ENCODE measurements around the gene ARID2.

- TF ChIP-seq ZNF274 (CRISPR knock-in tag; IDR thresholded peaks at IDR 0.05): no peak
- TF ChIP-seq, protein P1, sequence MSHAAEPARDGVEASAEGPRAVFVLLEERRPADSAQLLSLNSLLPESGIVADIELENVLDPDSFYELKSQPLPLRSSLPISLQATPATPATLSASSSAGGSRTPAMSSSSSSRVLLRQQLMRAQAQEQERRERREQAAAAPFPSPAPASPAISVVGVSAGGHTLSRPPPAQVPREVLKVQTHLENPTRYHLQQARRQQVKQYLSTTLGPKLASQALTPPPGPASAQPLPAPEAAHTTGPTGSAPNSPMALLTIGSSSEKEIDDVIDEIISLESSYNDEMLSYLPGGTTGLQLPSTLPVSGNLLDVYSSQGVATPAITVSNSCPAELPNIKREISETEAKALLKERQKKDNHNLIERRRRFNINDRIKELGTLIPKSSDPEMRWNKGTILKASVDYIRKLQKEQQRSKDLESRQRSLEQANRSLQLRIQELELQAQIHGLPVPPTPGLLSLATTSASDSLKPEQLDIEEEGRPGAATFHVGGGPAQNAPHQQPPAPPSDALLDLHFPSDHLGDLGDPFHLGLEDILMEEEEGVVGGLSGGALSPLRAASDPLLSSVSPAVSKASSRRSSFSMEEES (CRISPR knock-in tag; IDR thresholded peaks at IDR 0.05): no peak
- no peak for TF ChIP-seq JUNB (CRISPR knock-in tag; IDR thresholded peaks at IDR 0.05; ENCODE audit: borderline replicate concordance)
- TF ChIP-seq MED1 (CRISPR knock-in tag; IDR thresholded peaks at IDR 0.05): no peak
- no peak for TF ChIP-seq MAFK (conservative IDR thresholded peaks at IDR 0.05 in 1 of 2, IDR thresholded peaks at IDR 0.05 in 1 of 2; ENCODE audit: low read length in 2 of 2)
These were observed 149.2 kb downstream of the ARID2 start for GRCh38 chr12:45878630-45879255.

All from HepG2 (cell line).